HG02678 (cell line): ENCODE data around the gene OR51I2.

Experiments
- ATAC-seq: cut with Tn5 transposase; IDR thresholded peaks from one replicate; pipeline ENCODE4 v1.9.1; 2021; ENCODE audit warnings: mild to moderate bottlenecking, moderate library complexity; ENCODE audit not compliant: unreplicated experiment

Gene OR51I2

DNA sequence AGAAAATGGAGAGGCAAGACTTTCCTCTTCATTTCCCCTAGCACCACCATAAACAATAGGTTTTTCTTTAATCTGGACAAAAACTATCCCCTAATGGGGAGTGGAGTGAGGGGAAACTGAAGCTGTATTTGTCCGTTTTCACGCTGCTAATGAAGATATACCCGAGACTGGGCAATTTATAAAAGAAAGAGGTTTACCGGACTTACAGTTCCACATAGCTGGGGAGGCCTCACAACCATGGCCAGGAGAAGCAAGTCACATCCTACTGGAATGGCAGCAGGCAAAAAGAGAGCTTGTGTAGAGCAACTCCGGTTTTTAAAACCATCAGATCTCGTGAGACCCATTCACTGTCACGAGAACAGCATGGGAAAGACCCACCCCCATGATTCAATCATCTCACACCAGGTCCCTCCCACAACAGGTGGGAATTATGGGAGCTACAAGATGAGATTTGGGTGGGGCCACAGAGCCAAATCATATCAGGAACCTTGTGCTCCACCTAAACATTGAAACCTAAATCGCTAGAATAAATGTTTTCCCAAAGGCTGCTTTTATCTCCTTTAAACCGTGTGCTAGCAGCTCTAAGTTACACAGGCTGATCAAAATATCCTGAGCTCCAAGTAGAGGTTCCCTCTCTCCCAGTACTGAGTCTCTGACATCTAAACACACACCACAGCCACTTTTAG, 56.4 kb downstream of the OR51I2 start:
- no peak for ATAC-seq
